Activated CD4-positive, alpha-beta T cell treated with anti-CD3 and anti-CD28 coated beads, Interleukin-2, amount 10 ng/mL, durations not matched to agents 24 days and 14 days (primary cell): ENCODE measurements around the gene TBCCD1. TPM values are rescaled to one million over a fixed set of nuclear protein-coding genes. Genes with fewer than 3 reads are reported as not detected.

Experiments
- DNase-seq: peaks from one replicate; pipeline ENCODE4 v3.0.0; 2022
- H3K27ac Mint-ChIP-seq: one replicate; pipeline ENCODE4 v1.8.0; 2022; ENCODE audit warnings: mild to moderate bottlenecking, mixed read lengths
- H3K27me3 Mint-ChIP-seq: one replicate; pipeline ENCODE4 v1.8.0; 2022; ENCODE audit warnings: mixed read lengths
- H3K36me3 Mint-ChIP-seq: one replicate; pipeline ENCODE4 v1.8.0; 2022; ENCODE audit warnings: low read depth, mild to moderate bottlenecking, mixed read lengths
- H3K4me1 Mint-ChIP-seq: one replicate; pipeline ENCODE4 v1.8.0; 2021; ENCODE audit warnings: mixed read lengths
- H3K4me3 Mint-ChIP-seq: one replicate; pipeline ENCODE4 v1.8.0; 2022; ENCODE audit warnings: mild to moderate bottlenecking, moderate library complexity, mixed read lengths
- H3K9me3 Mint-ChIP-seq: one replicate; pipeline ENCODE4 v1.8.0; 2021; ENCODE audit warnings: mixed read lengths
- intact Hi-C: fragments of 100-400 bp; cut with micrococcal nuclease; formaldehyde crosslinking; loops from one replicate; pipeline ENCODE4 v1.15.1; 2023
- total RNA-seq: library from RNA; stranded (reverse); gene quantifications from 2 replicates; pipeline ENCODE4 v1.2.3, GENCODE V29; 2022

TBCCD1 gene
- 20.9 and 21.4 TPM in 2 replicates for total RNA-seq

- peak; percentile 99 for DNase-seq
- H3K4me1 Mint-ChIP-seq: peaks cover 48% of the 10 kb centered on the region
- H3K36me3 Mint-ChIP-seq: peaks cover 31% of the 10 kb centered on the region
- peak within 1 kb of the TSS; percentile 89 for H3K27ac Mint-ChIP-seq
- H3K9me3 Mint-ChIP-seq: no peaks in the 10 kb centered on the region
- intact Hi-C loops: loop anchor here (2.0 to 5.0 kb wide), 2 partner anchors 32 to 365 kb away; partner anchors contain the start of gene ST6GAL1
- no peaks in the 10 kb centered on the region for H3K27me3 Mint-ChIP-seq
- peak within 1 kb of the TSS; percentile 97 for H3K4me3 Mint-ChIP-seq
Measured at GRCh38 chr3:186567072-186567921, at the start of gene TBCCD1. Gene TBCCD1 (minus strand): TSS chr3:186567339. CDS start chr3:186564329, 3,010 bp downstream.

- intact Hi-C loops: loop anchor here (2.0 to 10.0 kb wide), 5 partner anchors 45 to 674 kb away; partner anchors contain the start of genes DNAJB11 and EIF4A2
- Mint-ChIP-seq H3K4me1 (peaks cover 21% of the 10 kb centered on the region), H3K27me3 (peaks cover 27% of the 10 kb centered on the region), H3K9me3 (no peaks in the 10 kb centered on the region), H3K4me3 (no peak overlapping the region), H3K36me3 (no peaks in the 10 kb centered on the region), H3K27ac (no peak overlapping the region)
- no peak for DNase-seq
Measured at GRCh38 chr3:186616299-186616617, 49.1 kb upstream of the TBCCD1 start.

GRCh38 chr3:186614597-186615483, 47.7 kb upstream of the TBCCD1 start:
- H3K4me1 Mint-ChIP-seq: peaks cover 21% of the 10 kb centered on the region
- peak overlapping the region; percentile 3 for H3K4me3 Mint-ChIP-seq
- H3K27ac Mint-ChIP-seq: no peak overlapping the region

GRCh38 chr3:186614266-186614596, 47.1 kb upstream of the TBCCD1 start:
- Mint-ChIP-seq H3K4me1 (peaks cover 21% of the 10 kb centered on the region), H3K9me3 (no peaks in the 10 kb centered on the region), H3K27ac (no peak overlapping the region), H3K27me3 (peaks cover 27% of the 10 kb centered on the region), H3K4me3 (peak overlapping the region; percentile 3), H3K36me3 (no peaks in the 10 kb centered on the region)
- intact Hi-C loops: loop anchor here (10.0 kb wide), 1 partner anchor 171 kb away; the partner anchor contains the start of gene EIF4A2
- DNase-seq: no peak

More at GRCh38 chr3:186614597-186615483, 47.7 kb upstream of the TBCCD1 start:
- intact Hi-C loops: loop anchor here (5.0 to 10.0 kb wide), 3 partner anchors 78 to 673 kb away; partner anchors contain the start of gene EIF4A2
- H3K27me3 Mint-ChIP-seq: peaks cover 27% of the 10 kb centered on the region
- H3K36me3 Mint-ChIP-seq: no peaks in the 10 kb centered on the region
- DNase-seq: peak; percentile 93
- H3K9me3 Mint-ChIP-seq: no peaks in the 10 kb centered on the region

- Mint-ChIP-seq H3K9me3 (no peaks in the 10 kb centered on the region), H3K27ac (no peak overlapping the region), H3K36me3 (no peaks in the 10 kb centered on the region), H3K4me3 (no peak overlapping the region), H3K4me1 (peaks cover 21% of the 10 kb centered on the region), H3K27me3 (peaks cover 26% of the 10 kb centered on the region)
- intact Hi-C loops: loop anchor here (10.0 kb wide), 1 partner anchor 171 kb away; the partner anchor contains the start of gene EIF4A2
- no peak for DNase-seq
Measured at GRCh38 chr3:186613637-186614265, 46.6 kb upstream of the TBCCD1 start.

GRCh38 chr3:186612721-186613636, 45.8 kb upstream of the TBCCD1 start, which contains the start of gene AHSG:
Gene AHSG (plus strand): TSS chr3:186613060. CDS start chr3:186613142, 82 bp downstream.
- intact Hi-C loops: loop anchor here (10.0 kb wide), 1 partner anchor 172 kb away; the partner anchor contains the start of gene EIF4A2
- H3K27me3 Mint-ChIP-seq: peaks cover 18% of the 10 kb centered on the region
- DNase-seq: no peak
- H3K4me3 Mint-ChIP-seq: no peak within 1 kb of the TSS
- no peaks in the 10 kb centered on the region for H3K36me3 Mint-ChIP-seq
- H3K4me1 Mint-ChIP-seq: peaks cover 17% of the 10 kb centered on the region
- H3K27ac Mint-ChIP-seq: no peak within 1 kb of the TSS
- no peaks in the 10 kb centered on the region for H3K9me3 Mint-ChIP-seq

- Mint-ChIP-seq H3K27me3 (peaks cover 14% of the 10 kb centered on the region), H3K4me3 (no peak overlapping the region), H3K36me3 (no peaks in the 10 kb centered on the region), H3K9me3 (no peaks in the 10 kb centered on the region), H3K27ac (no peak overlapping the region), H3K4me1 (peaks cover 14% of the 10 kb centered on the region)
- no peak for DNase-seq
- intact Hi-C loops: loop anchor here (10.0 kb wide), 1 partner anchor 173 kb away; the partner anchor contains the start of gene EIF4A2
Measured at GRCh38 chr3:186612065-186612464, 44.9 kb upstream of the TBCCD1 start.

GRCh38 chr3:186609247-186609868, 42.2 kb upstream of the TBCCD1 start:
- Mint-ChIP-seq H3K4me1 (peaks cover 1% of the 10 kb centered on the region), H3K9me3 (no peaks in the 10 kb centered on the region), H3K4me3 (no peak overlapping the region), H3K27ac (no peak overlapping the region), H3K36me3 (no peaks in the 10 kb centered on the region), H3K27me3 (peaks cover 12% of the 10 kb centered on the region)
- no peak for DNase-seq
- intact Hi-C loops: no loop called here

- Mint-ChIP-seq H3K27ac (no peak overlapping the region), H3K4me1 (no peaks in the 10 kb centered on the region), H3K4me3 (no peak overlapping the region), H3K9me3 (no peaks in the 10 kb centered on the region), H3K36me3 (no peaks in the 10 kb centered on the region), H3K27me3 (peaks cover 13% of the 10 kb centered on the region)
- no peak for DNase-seq
- intact Hi-C loops: no loop called here
Measured at GRCh38 chr3:186608624-186609215, 41.6 kb upstream of the TBCCD1 start.

GRCh38 chr3:186605561-186606545, 38.7 kb upstream of the TBCCD1 start:
- Mint-ChIP-seq H3K9me3 (no peaks in the 10 kb centered on the region), H3K4me1 (no peaks in the 10 kb centered on the region), H3K27me3 (peaks cover 9% of the 10 kb centered on the region), H3K27ac (no peak overlapping the region), H3K36me3 (no peaks in the 10 kb centered on the region), H3K4me3 (no peak overlapping the region)
- DNase-seq: no peak
- intact Hi-C loops: no loop called here

GRCh38 chr3:186605078-186605477, 37.9 kb upstream of the TBCCD1 start:
- DNase-seq: no peak
- no peaks in the 10 kb centered on the region for H3K36me3 Mint-ChIP-seq
- no peak overlapping the region for H3K27ac Mint-ChIP-seq
- H3K4me1 Mint-ChIP-seq: no peaks in the 10 kb centered on the region
- H3K27me3 Mint-ChIP-seq: peaks cover 9% of the 10 kb centered on the region
- no peaks in the 10 kb centered on the region for H3K9me3 Mint-ChIP-seq
- intact Hi-C loops: no loop called here
- H3K4me3 Mint-ChIP-seq: no peak overlapping the region
